ENCODE data around the gene LMOD1.
A peak's percentile ranks its signal among the peaks of the same experiment; 100 is the strongest.

Gene LMOD1

GRCh38 chr1:201890223-201890622 lies 56.1 kb downstream of the LMOD1 start:
- no peak for TF ChIP-seq ZFX (IDR thresholded peaks at IDR 0.05; ENCODE audit: borderline replicate concordance)
- TF ChIP-seq CTCF (IDR thresholded peaks at IDR 0.05): no peak
- no peak overlapping the region for H3K27ac ChIP-seq

GRCh38 chr1:201889090-201889968 lies 57.0 kb downstream of the LMOD1 start:
- TF ChIP-seq CTCF (IDR thresholded peaks at IDR 0.05) (no peak), ZFX (IDR thresholded peaks at IDR 0.05; ENCODE audit: borderline replicate concordance) (no peak)
- no peak overlapping the region for H3K27ac ChIP-seq

GRCh38 chr1:201888282-201889089 lies 57.9 kb downstream of the LMOD1 start, which contains the start of gene SHISA4:
Gene SHISA4 (plus strand): TSS chr1:201888898. CDS start chr1:201888995, 97 bp downstream.
- H3K27ac ChIP-seq: 0 out of 2 replicates have a peak within 1 kb of the TSS, but pooled peaks have one; percentile 1
- TF ChIP-seq CTCF (IDR thresholded peaks at IDR 0.05): no peak
- TF ChIP-seq ZFX (IDR thresholded peaks at IDR 0.05; ENCODE audit: borderline replicate concordance): no peak

GRCh38 chr1:201887116-201887866 lies 59.1 kb downstream of the LMOD1 start:
- TF ChIP-seq ZFX (IDR thresholded peaks at IDR 0.05; ENCODE audit: borderline replicate concordance): no peak
- TF ChIP-seq CTCF (IDR thresholded peaks at IDR 0.05): no peak
- 0 out of 2 replicates have a peak overlapping the region, but pooled peaks have one; percentile 1 for H3K27ac ChIP-seq

GRCh38 chr1:201886103-201886885 lies 60.1 kb downstream of the LMOD1 start:
- H3K27ac ChIP-seq: no peak overlapping the region
- TF ChIP-seq CTCF (IDR thresholded peaks at IDR 0.05): no peak
- TF ChIP-seq ZFX (IDR thresholded peaks at IDR 0.05; ENCODE audit: borderline replicate concordance): no peak

DNA sequence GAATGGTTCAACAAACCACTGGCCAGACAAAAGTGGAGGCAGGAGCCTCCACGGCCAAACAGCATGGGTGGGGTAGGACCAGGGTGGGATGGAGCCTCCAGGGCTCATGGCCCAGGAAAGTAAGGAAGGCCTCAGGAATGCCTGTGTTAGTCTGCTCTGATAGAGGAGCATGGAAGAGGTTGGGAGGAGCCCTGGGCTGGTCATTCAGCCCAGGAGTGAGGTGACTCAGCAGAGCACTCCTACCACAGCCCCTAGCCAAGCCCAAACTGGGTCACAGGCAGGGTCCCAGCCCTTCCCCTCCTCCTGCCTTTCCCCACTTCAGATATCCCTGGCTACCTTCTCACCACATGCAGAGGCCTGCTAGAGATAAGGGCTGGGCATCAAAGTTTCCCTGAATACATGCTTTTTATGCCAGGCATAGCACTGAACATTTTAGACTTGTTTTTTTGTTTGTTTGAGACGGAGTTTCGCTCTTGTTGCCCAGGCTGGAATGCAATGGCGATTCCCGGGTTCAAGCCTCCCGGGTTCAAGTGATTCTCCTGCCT lies 60.7 kb downstream of the LMOD1 start:
- no peak overlapping the region for H3K27ac ChIP-seq
- TF ChIP-seq ZFX (IDR thresholded peaks at IDR 0.05; ENCODE audit: borderline replicate concordance) (no peak), CTCF (IDR thresholded peaks at IDR 0.05) (no peak)
